ENCODE data around the gene RRP8.
A peak's percentile ranks its signal among the peaks of the same experiment; 100 is the strongest.

The RRP8 gene

GRCh38 chr11:6614446-6614845, 11.0 kb upstream of the RRP8 start:
- TF ChIP-seq CTCF (IDR thresholded peaks at IDR 0.05; ENCODE audit: insufficient read depth, low read length, poor library complexity, severe bottlenecking) = no peak
- TF ChIP-seq EZH2phosphoT487 (conservative IDR thresholded peaks at IDR 0.05; ENCODE audit: low read length) = no peak

GRCh38 chr11:6613496-6613895, 10.1 kb upstream of the RRP8 start:
- no peaks in the 10 kb centered on the region for H3K9me2 ChIP-seq (replicated peaks; ENCODE audit: insufficient read depth, low read length)
- H3K9ac ChIP-seq (ENCODE audit: low read length) = no peak overlapping the region
- H2AFZ ChIP-seq (ENCODE audit: low read depth, low read length, severe bottlenecking) = no peak overlapping the region
- peaks cover 11% of the 10 kb centered on the region for H3F3A ChIP-seq (ENCODE audit: insufficient read depth)
- no peak overlapping the region for H3K4me2 ChIP-seq (ENCODE audit: low read depth, low read length, poor library complexity, severe bottlenecking)
- no peak overlapping the region for H3K27ac ChIP-seq (ENCODE audit: low read depth, low read length)
- H4K20me1 ChIP-seq (ENCODE audit: low read depth, low read length) = no peaks in the 10 kb centered on the region
- H3K27me3 ChIP-seq (ENCODE audit: low read length) = no peaks in the 10 kb centered on the region
- H3K79me2 ChIP-seq (ENCODE audit: insufficient read depth, low read length) = peaks cover 13% of the 10 kb centered on the region
- H3K9me3 ChIP-seq (ENCODE audit: insufficient read depth, low read length) = no peaks in the 10 kb centered on the region
- no peaks in the 10 kb centered on the region for H3K36me3 ChIP-seq (ENCODE audit: low read length)
- no peak overlapping the region for H3K4me3 ChIP-seq (ENCODE audit: insufficient read depth, low read length, poor library complexity, severe bottlenecking)
- no peak for TF ChIP-seq CTCF (IDR thresholded peaks at IDR 0.05; ENCODE audit: insufficient read depth, low read length, poor library complexity, severe bottlenecking)
- TF ChIP-seq EZH2phosphoT487 (conservative IDR thresholded peaks at IDR 0.05; ENCODE audit: low read length) = no peak

More at GRCh38 chr11:6614446-6614845, 11.0 kb upstream of the RRP8 start:
- Histone ChIP-seq H3K79me2 (ENCODE audit: insufficient read depth, low read length) (peaks cover 18% of the 10 kb centered on the region), H3K27me3 (ENCODE audit: low read length) (no peaks in the 10 kb centered on the region), H3K9me3 (ENCODE audit: insufficient read depth, low read length) (no peaks in the 10 kb centered on the region), H3K4me3 (ENCODE audit: insufficient read depth, low read length, poor library complexity, severe bottlenecking) (no peak overlapping the region), H3K9me2 (replicated peaks; ENCODE audit: insufficient read depth, low read length) (no peaks in the 10 kb centered on the region), H3K27ac (ENCODE audit: low read depth, low read length) (no peak overlapping the region), H3K4me2 (ENCODE audit: low read depth, low read length, poor library complexity, severe bottlenecking) (no peak overlapping the region), H3F3A (ENCODE audit: insufficient read depth) (peaks cover 11% of the 10 kb centered on the region), H4K20me1 (ENCODE audit: low read depth, low read length) (no peaks in the 10 kb centered on the region), H3K36me3 (ENCODE audit: low read length) (no peaks in the 10 kb centered on the region), H3K9ac (ENCODE audit: low read length) (no peak overlapping the region), H2AFZ (ENCODE audit: low read depth, low read length, severe bottlenecking) (no peak overlapping the region)

GRCh38 chr11:6612213-6613041, 9.0 kb upstream of the RRP8 start, which contains the start of gene TAF10:
Gene TAF10 (minus strand): TSS chr11:6612216. CDS start chr11:6612189, 27 bp downstream.
- H3K4me2 ChIP-seq (ENCODE audit: low read depth, low read length, poor library complexity, severe bottlenecking) = peak within 1 kb of the TSS; percentile 84
- peak within 1 kb of the TSS; percentile 75 for H3K4me3 ChIP-seq (ENCODE audit: insufficient read depth, low read length, poor library complexity, severe bottlenecking)
- peak within 1 kb of the TSS; percentile 94 for H2AFZ ChIP-seq (ENCODE audit: low read depth, low read length, severe bottlenecking)
- TF ChIP-seq CTCF (IDR thresholded peaks at IDR 0.05; ENCODE audit: insufficient read depth, low read length, poor library complexity, severe bottlenecking) (peak; percentile 41), EZH2phosphoT487 (conservative IDR thresholded peaks at IDR 0.05; ENCODE audit: low read length) (no peak)
- H3K36me3 ChIP-seq (ENCODE audit: low read length) = no peaks in the 10 kb centered on the region
- H3K9me3 ChIP-seq (ENCODE audit: insufficient read depth, low read length) = no peaks in the 10 kb centered on the region
- H3K27ac ChIP-seq (ENCODE audit: low read depth, low read length) = peak within 1 kb of the TSS; percentile 78
- no peaks in the 10 kb centered on the region for H4K20me1 ChIP-seq (ENCODE audit: low read depth, low read length)
- peaks cover 9% of the 10 kb centered on the region for H3K79me2 ChIP-seq (ENCODE audit: insufficient read depth, low read length)
- no peaks in the 10 kb centered on the region for H3K9me2 ChIP-seq (replicated peaks; ENCODE audit: insufficient read depth, low read length)
- peak within 1 kb of the TSS; percentile 78 for H3K9ac ChIP-seq (ENCODE audit: low read length)
- no peaks in the 10 kb centered on the region for H3K27me3 ChIP-seq (ENCODE audit: low read length)
- H3F3A ChIP-seq (ENCODE audit: insufficient read depth) = peaks cover 13% of the 10 kb centered on the region

Measured in SU-DHL-6 (cell line).